Thymus (tissue), 11 donors: ENCODE results near the gene MDM2. TPM values are rescaled to one million over a fixed set of nuclear protein-coding genes. Genes with fewer than 3 reads are reported as not detected.

Experiments used
- DNase-seq, 9 donors: peaks; one replicate each; pipeline ENCODE4 v3.0.0-alpha.2; 2013; ENCODE audit warnings: low spot score in 9 of 9, low read depth in 6 of 9, missing footprints in 1 of 9
- H3K27ac ChIP-seq, 2 donors: one replicate each; pipeline ENCODE4 v1.5.1; 2013; ENCODE audit warnings: control low read depth in 1 of 2, low read depth in 1 of 2, low read length in 1 of 2, mild to moderate bottlenecking in 1 of 2, moderate library complexity in 1 of 2
- H3K27me3 ChIP-seq, 2 donors: one replicate each; pipeline ENCODE4 v1.5.1; 2013; ENCODE audit warnings: low read length in 1 of 2; ENCODE audit not compliant: control insufficient read depth in 2 of 2, insufficient read depth in 1 of 2
- H3K36me3 ChIP-seq, 2 donors: one replicate each; pipeline ENCODE4 v1.5.1; 2013; ENCODE audit warnings: low read length in 1 of 2, mild to moderate bottlenecking in 1 of 2, moderate library complexity in 1 of 2; ENCODE audit not compliant: control insufficient read depth in 2 of 2, insufficient read depth in 2 of 2
- H3K4me1 ChIP-seq, 2 donors: one replicate each; pipeline ENCODE4 v1.5.1; 2013; ENCODE audit warnings: low read length in 2 of 2; ENCODE audit not compliant: control insufficient read depth in 2 of 2, insufficient read depth in 2 of 2
- H3K4me3 ChIP-seq, 2 donors: one replicate each; pipeline ENCODE4 v1.5.1; 2013; ENCODE audit warnings: low read length in 2 of 2, control low read depth in 1 of 2, mild to moderate bottlenecking in 1 of 2
- H3K9me3 ChIP-seq, 2 donors: one replicate each; pipeline ENCODE4 v1.5.1; 2013; ENCODE audit warnings: low read length in 1 of 2, mild to moderate bottlenecking in 1 of 2; ENCODE audit not compliant: control insufficient read depth in 2 of 2, insufficient read depth in 1 of 2
- WGBS: extraction: QIAGEN DNeasy Blood & Tissue Kit; methylation state at CpG from one replicate; pipeline ENCODE4 v1.1.7; 2013; 5-methylcytosine and 5-hydroxymethylcytosine counted together
- polyA plus RNA-seq: library from polyadenylated mRNA; stranded (reverse); fragments of 200-250 nt; gene quantifications from one replicate; pipeline ENCODE4 v1.2.3, GENCODE V29; 2013
- total RNA-seq: library from RNA; stranded (reverse); fragments of 120-200 nt; gene quantifications from one replicate; pipeline ENCODE4 v1.2.4, GENCODE V29; 2013
- donor health status: healthy.

The MDM2 gene
- total and polyA plus RNA-seq, 2 donors: 63.6 to 121 TPM

DNA sequence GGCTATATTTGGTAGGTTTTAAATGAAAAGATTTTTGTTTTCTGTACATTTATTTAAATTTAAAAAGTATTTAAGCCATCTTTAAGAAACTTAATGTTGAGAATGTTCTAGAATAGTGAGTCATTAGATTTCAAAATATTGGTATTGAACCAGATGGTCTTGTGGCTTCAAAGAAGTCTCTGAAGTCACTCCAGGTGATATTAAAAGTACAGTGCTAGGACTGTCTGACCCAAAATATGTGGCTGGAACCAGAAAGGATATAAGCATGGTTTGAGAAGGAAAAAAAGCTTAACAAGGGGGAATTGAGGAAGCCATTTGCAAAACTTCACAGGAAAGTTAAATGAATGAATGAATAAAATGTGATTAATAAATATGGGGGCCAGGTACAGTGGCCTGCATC is 28.7 kb upstream of the MDM2 start:
- Histone ChIP-seq H3K27ac (no peak overlapping the region), H3K4me1 (peaks cover 17 to 36% of the 10 kb centered on the region in 2 donors), H3K9me3 (peaks cover 0 to 2% of the 10 kb centered on the region in 2 donors), H3K36me3 (peaks cover 0 to under 1% of the 10 kb centered on the region in 2 donors), H3K4me3 (no peak overlapping the region), H3K27me3 (no peaks in the 10 kb centered on the region)
- DNase-seq: no peak

DNA sequence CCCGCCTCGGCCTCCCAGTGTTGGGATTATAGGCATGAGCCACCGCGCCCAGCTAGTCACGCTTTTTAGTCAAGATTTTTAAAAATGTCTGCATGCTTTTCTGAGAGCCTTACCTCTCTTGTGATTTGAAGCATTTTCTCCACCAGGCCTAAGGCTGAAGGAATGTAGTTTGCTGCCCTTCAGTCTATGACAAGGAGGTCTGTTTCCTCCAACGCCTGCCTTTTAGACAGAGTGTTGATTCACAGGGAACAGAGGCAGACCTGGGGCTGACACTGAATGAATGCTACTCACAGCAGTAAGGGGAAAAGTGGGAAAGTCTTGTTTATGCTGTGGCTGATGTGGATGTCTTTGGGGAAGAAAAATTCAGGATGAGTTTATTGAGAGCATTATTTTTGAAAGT is 27.2 kb upstream of the MDM2 start:
- H3K36me3 ChIP-seq: peaks cover 0 to 4% of the 10 kb centered on the region in 2 donors
- H3K27me3 ChIP-seq: no peaks in the 10 kb centered on the region
- H3K4me3 ChIP-seq: no peak overlapping the region
- H3K9me3 ChIP-seq: peaks cover 0 to 2% of the 10 kb centered on the region in 2 donors
- no peak overlapping the region for H3K27ac ChIP-seq
- peaks cover 7 to 22% of the 10 kb centered on the region in 2 donors for H3K4me1 ChIP-seq
- 98% methylated on average over 6 of the region's 6 CpGs for WGBS
- DNase-seq: no peak

DNA sequence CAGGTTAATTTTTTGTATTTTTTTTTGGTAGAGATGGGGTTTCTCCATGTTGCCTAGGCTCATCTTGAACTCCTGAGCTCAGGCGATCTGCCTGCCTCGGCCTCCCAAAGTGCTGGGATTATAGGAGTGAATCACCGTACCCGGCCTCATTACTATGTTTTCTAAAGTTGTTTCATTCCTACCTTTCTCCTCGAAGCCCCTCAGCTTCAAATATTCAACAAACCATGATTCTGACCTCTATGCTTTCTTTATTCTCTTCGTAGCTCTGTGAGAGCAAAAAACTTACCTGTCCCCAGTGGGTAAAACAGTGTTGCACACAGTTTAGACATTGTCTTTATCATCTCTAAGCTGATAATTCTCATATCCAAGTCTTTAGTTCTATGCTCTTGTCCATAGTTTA is 26.2 kb upstream of the MDM2 start:
- Histone ChIP-seq H3K27ac (no peak overlapping the region), H3K9me3 (peaks cover 0 to 2% of the 10 kb centered on the region in 2 donors), H3K27me3 (no peaks in the 10 kb centered on the region), H3K4me3 (no peak overlapping the region), H3K36me3 (peaks cover 0 to 4% of the 10 kb centered on the region in 2 donors), H3K4me1 (peaks cover 4 to 13% of the 10 kb centered on the region in 2 donors)
- no peak for DNase-seq
- 96% methylated on average over 6 of the region's 6 CpGs for WGBS

- peaks cover 0 to 2% of the 10 kb centered on the region in 2 donors for H3K4me1 ChIP-seq
- H3K27ac ChIP-seq: no peak overlapping the region
- no peaks in the 10 kb centered on the region for H3K27me3 ChIP-seq
- H3K36me3 ChIP-seq: peaks cover 0 to 4% of the 10 kb centered on the region in 2 donors
- no peak for DNase-seq
- 95% methylated on average over 8 of the region's 8 CpGs for WGBS
- H3K4me3 ChIP-seq: no peak overlapping the region
- H3K9me3 ChIP-seq: no peaks in the 10 kb centered on the region
Observed at GRCh38 chr12:68784015-68784414, 24.0 kb upstream of the MDM2 start.

- Histone ChIP-seq H3K4me1 (peaks cover 0 to 2% of the 10 kb centered on the region in 2 donors), H3K4me3 (no peak overlapping the region), H3K27me3 (no peaks in the 10 kb centered on the region), H3K36me3 (peaks cover 0 to 4% of the 10 kb centered on the region in 2 donors), H3K27ac (no peak overlapping the region), H3K9me3 (no peaks in the 10 kb centered on the region)
- WGBS: 97% methylated on average over 2 of the region's 2 CpGs
- DNase-seq: no peak
Observed at GRCh38 chr12:68785358-68785757, 22.6 kb upstream of the MDM2 start.

DNA sequence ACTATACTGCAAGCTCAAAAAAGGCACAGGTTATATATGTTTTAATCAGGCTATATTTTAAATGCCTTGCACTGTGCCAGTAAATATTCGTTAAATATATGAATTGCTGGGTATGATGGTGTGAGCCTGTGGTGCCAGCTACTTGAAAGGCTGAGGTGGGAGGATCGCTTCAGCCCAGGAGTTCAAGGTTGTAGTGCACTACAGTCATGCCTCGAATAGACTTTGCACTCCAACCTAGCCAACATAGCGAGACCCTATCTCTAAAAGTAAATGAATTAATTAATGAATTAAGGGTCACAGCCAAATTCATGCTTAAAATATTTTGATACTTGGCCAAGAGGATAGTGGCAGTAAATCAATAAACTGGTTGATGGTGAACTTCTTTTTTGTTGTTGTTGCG is 22.2 kb upstream of the MDM2 start:
- Histone ChIP-seq H3K36me3 (peaks cover 0 to 4% of the 10 kb centered on the region in 2 donors), H3K4me3 (no peak overlapping the region), H3K9me3 (no peaks in the 10 kb centered on the region), H3K27ac (no peak overlapping the region), H3K4me1 (peaks cover 0 to 2% of the 10 kb centered on the region in 2 donors), H3K27me3 (no peaks in the 10 kb centered on the region)
- no peak for DNase-seq
- 98% methylated on average over 5 of the region's 5 CpGs for WGBS

DNA sequence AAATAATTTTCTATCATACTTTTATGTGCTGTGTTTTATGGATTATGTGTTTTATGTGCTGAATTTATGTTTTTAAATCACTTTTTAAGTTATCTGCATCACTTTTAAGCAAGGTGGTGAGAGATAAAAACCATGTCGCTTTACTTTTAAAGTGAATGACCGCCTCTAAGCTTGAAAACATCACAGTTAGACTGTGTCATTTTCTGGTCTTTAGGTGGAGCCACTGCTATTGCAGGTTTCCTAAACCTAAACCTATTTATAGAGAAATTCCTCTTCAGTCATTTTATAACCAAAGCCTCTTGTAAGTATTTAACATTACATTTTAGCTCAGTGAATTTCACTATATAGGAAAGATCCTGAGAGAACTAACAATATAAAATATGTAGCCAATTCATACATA is 21.0 kb upstream of the MDM2 start:
- no peaks in the 10 kb centered on the region for H3K9me3 ChIP-seq
- H3K36me3 ChIP-seq: peaks cover 0 to 4% of the 10 kb centered on the region in 2 donors
- H3K4me3 ChIP-seq: no peak overlapping the region
- H3K4me1 ChIP-seq: peaks cover 0 to 2% of the 10 kb centered on the region in 2 donors
- no peak overlapping the region for H3K27ac ChIP-seq
- DNase-seq: no peak
- 97% methylated on average over 2 of the region's 2 CpGs for WGBS
- H3K27me3 ChIP-seq: no peaks in the 10 kb centered on the region

- peaks cover 0 to 4% of the 10 kb centered on the region in 2 donors for H3K36me3 ChIP-seq
- peaks cover 6 to 15% of the 10 kb centered on the region in 2 donors for H3K4me1 ChIP-seq
- H3K27ac ChIP-seq: no peak overlapping the region
- no peak overlapping the region for H3K4me3 ChIP-seq
- DNase-seq: no peak
- WGBS: 96% methylated on average over 3 of the region's 3 CpGs
- no peaks in the 10 kb centered on the region for H3K27me3 ChIP-seq
- no peaks in the 10 kb centered on the region for H3K9me3 ChIP-seq
Observed at GRCh38 chr12:68788554-68789143, 19.3 kb upstream of the MDM2 start.

DNA sequence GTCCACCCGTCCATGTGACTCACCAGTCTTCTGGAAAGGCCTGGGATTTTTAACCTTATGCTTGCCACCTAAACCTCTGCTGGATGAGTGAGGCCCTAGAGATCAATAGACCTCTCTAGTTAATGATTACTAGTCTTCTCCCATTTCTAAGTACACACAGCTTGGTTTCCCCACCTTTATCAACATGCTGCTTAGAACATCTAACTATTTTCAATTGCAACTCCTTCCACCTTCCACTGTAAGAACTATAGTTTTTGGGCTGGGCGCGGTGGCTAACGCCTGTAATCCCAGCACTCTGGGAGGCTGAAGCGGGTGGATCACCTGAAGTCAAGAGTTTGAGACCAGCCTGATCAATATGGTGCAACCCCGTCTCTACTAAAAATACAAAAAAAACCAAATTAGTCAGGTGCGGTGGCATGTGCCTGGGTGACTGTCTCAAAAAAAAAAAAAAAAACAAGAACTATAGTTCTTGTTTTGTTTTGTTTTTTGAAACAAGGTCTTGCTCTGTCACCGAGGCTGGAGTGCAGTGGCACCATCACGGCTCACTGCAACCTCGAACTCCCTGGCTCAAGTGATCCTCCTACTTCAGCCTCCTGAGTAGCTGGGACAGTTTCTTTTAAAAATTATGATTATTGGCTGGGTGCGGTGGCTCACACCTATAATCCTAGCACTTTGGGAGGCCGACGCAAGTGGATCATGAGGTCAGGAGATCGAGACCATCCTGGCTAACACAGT is 18.7 kb upstream of the MDM2 start:
- no peak overlapping the region for H3K27ac ChIP-seq

More for the DNA sequence above, 18.7 kb upstream of the MDM2 start:
- H3K27me3 ChIP-seq: no peaks in the 10 kb centered on the region
- H3K36me3 ChIP-seq: peaks cover 0 to 3% of the 10 kb centered on the region in 2 donors
- 99% methylated on average over 14 of the region's 14 CpGs for WGBS
- peaks cover 6 to 13% of the 10 kb centered on the region in 2 donors for H3K4me1 ChIP-seq
- no peak for DNase-seq
- H3K9me3 ChIP-seq: no peaks in the 10 kb centered on the region
- H3K4me3 ChIP-seq: no peak overlapping the region
